Measurements from ENCODE around the gene DMAC2L.
"Not testable (repeated sequence)": the region's sequence is repeated elsewhere in the genome, so short reads cannot be mapped to it uniquely, and the experiment has no call there.

The DMAC2L gene

GRCh38 chr14:50311972-50312733 is at the start of gene DMAC2L, which contains the start of gene L2HGDH:
TSS of gene DMAC2L (plus strand) at chr14:50312324. CDS start at chr14:50321488, 9,164 bp downstream.
TSS of gene L2HGDH (minus strand) at chr14:50312229. CDS start at chr14:50312150, 79 bp downstream.
- peak; percentile 88 for DNase-seq

- no peak for DNase-seq
These were observed 49.3 kb upstream of the DMAC2L start for GRCh38 chr14:50262865-50263264.

GRCh38 chr14:50263321-50263720 is 48.8 kb upstream of the DMAC2L start:
- DNase-seq, result no peak

GRCh38 chr14:50265029-50265428 is 47.1 kb upstream of the DMAC2L start:
- DNase-seq, result no peak

GRCh38 chr14:50270932-50271331 is 41.2 kb upstream of the DMAC2L start:
- no peak for DNase-seq

GRCh38 chr14:50272498-50272897 is 39.6 kb upstream of the DMAC2L start:
- DNase-seq, result no peak

GRCh38 chr14:50285861-50286260 is 26.3 kb upstream of the DMAC2L start:
- no peak for DNase-seq

GRCh38 chr14:50288146-50288545 is 24.0 kb upstream of the DMAC2L start:
- no peak for DNase-seq

- peak; percentile 18 for DNase-seq
These were observed 21.8 kb upstream of the DMAC2L start for GRCh38 chr14:50290306-50290705.

- DNase-seq, result no peak
These were observed 12.5 kb upstream of the DMAC2L start for GRCh38 chr14:50299585-50299984.

GRCh38 chr14:50301914-50302313 is 10.2 kb upstream of the DMAC2L start:
- no peak for DNase-seq

- DNase-seq, result no peak
These were observed 8.2 kb upstream of the DMAC2L start for GRCh38 chr14:50303744-50304471.

GRCh38 chr14:50308363-50308915 is 3.7 kb upstream of the DMAC2L start:
- DNase-seq, result no peak

GRCh38 chr14:50310445-50310844 is 1.7 kb upstream of the DMAC2L start:
- DNase-seq, result no peak

- peak; percentile 62 for DNase-seq
These were observed 670 bp upstream of the DMAC2L start for GRCh38 chr14:50311337-50311971.

GRCh38 chr14:50312734-50313054 is 570 bp downstream of the DMAC2L start:
- DNase-seq, result peak; percentile 52

GRCh38 chr14:50314098-50314497 is 2.0 kb downstream of the DMAC2L start:
- not testable (repeated sequence) for DNase-seq

GRCh38 chr14:50318031-50318626 is 6.0 kb downstream of the DMAC2L start:
- peak; percentile 20 for DNase-seq

GRCh38 chr14:50319293-50319692 is 7.2 kb downstream of the DMAC2L start:
- no peak for DNase-seq

GRCh38 chr14:50319721-50320120 is 7.6 kb downstream of the DMAC2L start:
- no peak for DNase-seq

GRCh38 chr14:50320283-50320682 is 8.2 kb downstream of the DMAC2L start:
- no peak for DNase-seq

GRCh38 chr14:50321009-50321660 is 9.0 kb downstream of the DMAC2L start:
- peak; percentile 48 for DNase-seq

- DNase-seq, result no peak
These were observed 19.5 kb downstream of the DMAC2L start for GRCh38 chr14:50331596-50331995.
